GM12878 (cell line): ENCODE data around the gene AGAP1. TPM values are rescaled to one million over a fixed set of nuclear protein-coding genes. Genes with fewer than 3 reads are reported as not detected.

Experiments used
- ATAC-seq: fragments of 200-7000 bp; cut with Tn5 transposase; 3 replicates; pipeline ENCODE4 v1.9.1; 2020; ENCODE audit warnings: mild to moderate bottlenecking, moderate library complexity
- BruUV-seq: library from RNA; stranded (reverse); fragments of 400-500 nt; replicated peaks from 2 replicates; lab custom pipeline; 2021; lab: Mats Ljungman, UMichigan
- CTCF ChIA-PET: fragments of 300-600 bp; sonication (Branson Sonifier 250); formaldehyde crosslinking; extraction: SDS; loops from one replicate; lab custom pipeline; 2021; ENCODE audit warnings: inconsistent platforms; lab: Yijun Ruan, JAX
- POLR2A ChIA-PET: fragments of 350-600 bp; formaldehyde crosslinking; extraction: SDS; loops from one replicate; lab custom pipeline; 2021; ENCODE audit warnings: inconsistent platforms; lab: Charles Lee
- RAD21 ChIA-PET: fragments of 300-600 bp; sonication (Branson Sonifier 250); formaldehyde crosslinking; loops from one replicate; lab custom pipeline; 2023; ENCODE audit warnings: antibody characterized with exemption; ENCODE audit not compliant: unreplicated experiment; lab: Charles Lee
- SMC1A ChIA-PET: fragments of 300-600 bp; sonication (Branson Sonifier 250); formaldehyde crosslinking; loops from one replicate; lab custom pipeline; 2023; ENCODE audit not compliant: unreplicated experiment, uncharacterized antibody; lab: Charles Lee
- DNase-seq: peaks from one replicate; pipeline ENCODE4 v3.0.0-alpha.2; 2011; ENCODE audit warnings: low read depth, low spot score
- FAIRE-seq: peaks from 3 replicates; lab custom pipeline; 2011; peaks lifted over from hg19 to GRCh38; lab: Jason Lieb, UNC
- H2AFZ ChIP-seq: 2 replicates; pipeline ENCODE4 v1.6.0; 2011; ENCODE audit warnings: low read depth, low read length, control low read depth; ENCODE audit not compliant: control insufficient read depth
- H3K27ac ChIP-seq: 2 replicates; pipeline ENCODE4 v1.5.1; 2011; ENCODE audit warnings: control low read depth; ENCODE audit not compliant: control insufficient read depth, insufficient read depth
- H3K27me3 ChIP-seq, 2 experiments: replicated peaks in 1 of 2; 2 replicates each; pipeline versions ENCODE4 v1.6.0 to v1.6.1; 2011; ENCODE audit warnings: low read length in 1 of 2; ENCODE audit not compliant: control insufficient read depth in 2 of 2, insufficient read depth in 2 of 2
- H3K36me3 ChIP-seq, 2 experiments: 2 replicates each; pipeline ENCODE4 v1.5.1; 2011; ENCODE audit warnings: low read length in 1 of 2; ENCODE audit not compliant: control insufficient read depth in 2 of 2, insufficient read depth in 2 of 2
- H3K4me1 ChIP-seq: 2 replicates; pipeline ENCODE4 v1.6.1; 2011; ENCODE audit warnings: mild to moderate bottlenecking, low read length, moderate library complexity, mixed read lengths; ENCODE audit not compliant: control insufficient read depth, insufficient read depth
- H3K4me2 ChIP-seq: 2 replicates; pipeline ENCODE4 v1.6.0; 2011; ENCODE audit warnings: control low read depth; ENCODE audit not compliant: control insufficient read depth, insufficient read depth
- H3K4me3 ChIP-seq: fragments of 200-600 bp; sonication (generic); 2 replicates; pipeline ENCODE4 v1.5.1; 2016
- H3K79me2 ChIP-seq: 2 replicates; pipeline ENCODE4 v1.6.0; 2011; ENCODE audit warnings: low read length; ENCODE audit not compliant: control insufficient read depth, insufficient read depth
- H3K9ac ChIP-seq: 2 replicates; pipeline ENCODE4 v1.8.0; 2011; ENCODE audit warnings: low read length, control low read depth, mixed read lengths; ENCODE audit not compliant: control insufficient read depth, insufficient read depth
- H3K9me3 ChIP-seq: replicated peaks from 3 replicates; pipeline ENCODE4 v1.5.1; 2011; ENCODE audit warnings: mild to moderate bottlenecking, low read length; ENCODE audit not compliant: control insufficient read depth, insufficient read depth
- H4K20me1 ChIP-seq: 2 replicates; pipeline ENCODE4 v1.6.0; 2011; ENCODE audit not compliant: control insufficient read depth, insufficient read depth
- CREM ChIP-seq: IDR thresholded peaks from 2 replicates; pipeline ENCODE4 v1.6.1; 2014; ENCODE audit warnings: antibody characterized with exemption, low read depth
- USF2 ChIP-seq: IDR thresholded peaks from 2 replicates; pipeline ENCODE4 v1.6.1; 2011; ENCODE audit warnings: low read depth, low read length, improper control_type of control experiment, borderline replicate concordance
- ZNF687 ChIP-seq: fragments of 450-650 bp; IDR thresholded peaks from 2 replicates; pipeline ENCODE4 v1.6.1; 2017; ENCODE audit warnings: mild to moderate bottlenecking, moderate library complexity
- WGBS: methylation state at CpG from one replicate; pipeline ENCODE4 v1.1.6; 2016; ENCODE audit warnings: low lambda C conversion rate; ENCODE audit not compliant: insufficient replicate concordance, insufficient coverage; ENCODE audit errors: missing lambda C conversion rate; 5-methylcytosine and 5-hydroxymethylcytosine counted together
- in situ Hi-C: fragments of 300-500 bp; cut with MboI; formaldehyde crosslinking; loops from 9 replicates; pipeline ENCODE4 v1.14.3; 2018; ENCODE audit warnings: mixed read lengths
- intact Hi-C: fragments of 100-400 bp; cut with micrococcal nuclease; formaldehyde crosslinking; loops from one replicate; pipeline ENCODE4 v1.14.2; 2022; ENCODE audit not compliant: unreplicated experiment
- polyA plus RNA-seq, 11 experiments: library from polyadenylated mRNA; depleted of rRNA in 4 of 11; unstranded in 6 of 11; stranded (reverse) in 5 of 11; fragments of >200 nt; fragmentation: Nextera tagmentation in 4 of 11; fragmentation: Illumina TruSeq in 1 of 11; extraction: Ambion mirVana in 4 of 11; extraction: Trizol in 1 of 11; gene quantifications; 1 replicate in 1 of 11; 2 replicates in 10 of 11; pipeline versions ENCODE4 v1.2.1 to v1.2.3, GENCODE V29; 2011 to 2016; ENCODE audit warnings: inconsistent platforms in 2 of 11, missing spikeins in 2 of 11, low read depth in 1 of 11
- total RNA-seq, 4 experiments: library from RNA; depleted of rRNA in 3 of 4; stranded (reverse); fragments of >200 nt in 3 of 4; fragmentation: Illumina TruSeq in 1 of 4; extraction: Trizol in 1 of 4; gene quantifications; 2 replicates each; pipeline versions ENCODE4 v1.2.1 to v1.2.3, GENCODE V29; 2013 to 2021

AGAP1 gene
- total and polyA plus RNA-seq, 10 of the 15 experiments (the other 5 are each of a cell fraction or from before 2014, with no cell fraction given) = 0.05 to 0.15 (median 0.06) TPM; not detected in 7

- CTCF ChIA-PET = no interaction called here
- intact Hi-C loops (no loop called here), in situ Hi-C loops (no loop called here)
- SMC1A ChIA-PET = interaction anchor here (0.6 kb wide), 1 partner anchor 990 kb away, joined by 3 read pairs; no protein-coding TSS in a partner anchor
- no peak for ATAC-seq
- no peaks in the 10 kb centered on the region for H3K4me1 ChIP-seq
- no peaks in the 10 kb centered on the region for H4K20me1 ChIP-seq
- no peaks in the 10 kb centered on the region for H3K79me2 ChIP-seq
- DNase-seq = no peak
- no peak for TF ChIP-seq ZNF687
- no peak for TF ChIP-seq CREM
- TF ChIP-seq USF2 = no peak
- RAD21 ChIA-PET = no interaction called here
- H3K27ac ChIP-seq = no peak overlapping the region
- BruUV-seq = no TSS peak
- H3K27me3 ChIP-seq = no peaks in the 10 kb centered on the region; a peak in 1 of 4 replicates
- H3K9ac ChIP-seq = no peak overlapping the region
- H3K9me3 ChIP-seq = no peaks in the 10 kb centered on the region
- H3K36me3 ChIP-seq = no peaks in the 10 kb centered on the region
- H3K4me2 ChIP-seq = no peak overlapping the region
- POLR2A ChIA-PET = no interaction called here
- no peak overlapping the region for H2AFZ ChIP-seq
- no peak overlapping the region for H3K4me3 ChIP-seq
- FAIRE-seq = no peak
- 65% methylated on average over 11 of the region's 11 CpGs for WGBS
Measured at GRCh38 chr2:235945608-235946140, 451.8 kb downstream of the AGAP1 start.
